ENCODE results near the gene TMCO2.

The TMCO2 gene

GRCh38 chr1:40257688-40258444 is 10.1 kb downstream of the TMCO2 start, which contains the start of gene ZMPSTE24:
Gene ZMPSTE24 (plus strand): TSS chr1:40258236. CDS start chr1:40258272, 36 bp downstream.
- DNase-seq (ENCODE audit: low spot score): peak; percentile 98

DNA sequence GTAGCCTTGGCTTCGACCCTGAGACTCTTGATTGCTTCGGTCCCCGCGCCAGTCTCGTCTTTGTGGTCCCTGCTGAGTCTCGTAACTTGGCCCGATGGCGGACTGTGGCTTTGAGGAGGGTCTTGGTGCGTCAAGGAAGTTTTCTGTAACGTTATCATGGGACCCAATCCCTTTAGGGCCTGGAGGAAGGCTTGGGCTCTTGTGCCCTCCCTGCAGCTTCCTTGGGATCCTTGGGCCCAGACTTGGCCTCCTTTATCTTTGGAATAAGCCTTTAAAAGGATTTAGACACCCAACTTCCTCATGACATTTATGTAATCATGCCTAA is 10.7 kb downstream of the TMCO2 start:
- DNase-seq (ENCODE audit: low spot score): no peak

- no peak for DNase-seq (ENCODE audit: low spot score)
Observed at GRCh38 chr1:40264354-40264781, 16.6 kb downstream of the TMCO2 start.

DNA sequence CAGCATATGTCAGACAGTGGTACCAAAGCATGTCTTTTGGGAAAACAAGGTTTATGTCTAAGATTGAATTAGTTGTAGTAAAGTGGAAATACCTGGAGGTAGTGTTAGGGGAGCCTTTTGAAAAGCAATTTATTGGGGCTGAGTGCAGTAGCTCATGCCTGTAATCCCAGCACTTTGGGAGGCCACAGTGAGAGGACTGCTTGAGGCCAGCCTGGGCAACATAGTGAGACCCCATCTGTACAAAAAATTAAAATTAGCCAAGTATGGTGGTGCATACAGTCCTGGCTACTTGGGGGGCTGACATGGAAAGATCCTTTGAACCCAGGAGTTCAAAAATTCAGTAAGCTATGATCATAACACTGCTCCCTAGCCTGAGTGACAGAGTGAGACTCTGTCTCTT is 17.6 kb downstream of the TMCO2 start:
- no peak for DNase-seq (ENCODE audit: low spot score)

DNA sequence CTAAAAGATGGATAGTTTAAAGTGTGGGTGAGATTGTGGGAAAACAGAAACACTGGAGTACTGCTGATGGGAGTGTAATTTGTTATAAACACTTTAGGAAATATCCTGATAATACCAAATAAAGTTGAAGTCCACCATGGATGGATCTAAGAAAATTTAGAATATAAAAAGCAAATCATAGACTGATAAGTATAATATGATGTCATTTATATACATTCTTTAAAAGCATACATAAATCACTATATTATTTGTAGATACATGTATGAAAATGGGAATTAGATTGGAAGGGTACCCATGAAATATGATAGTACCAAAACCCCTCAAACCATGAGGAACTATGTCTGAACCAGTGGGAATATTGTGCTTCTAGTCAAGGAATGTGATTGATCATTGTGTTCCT is 18.2 kb downstream of the TMCO2 start:
- no peak for DNase-seq (ENCODE audit: low spot score)

DNA sequence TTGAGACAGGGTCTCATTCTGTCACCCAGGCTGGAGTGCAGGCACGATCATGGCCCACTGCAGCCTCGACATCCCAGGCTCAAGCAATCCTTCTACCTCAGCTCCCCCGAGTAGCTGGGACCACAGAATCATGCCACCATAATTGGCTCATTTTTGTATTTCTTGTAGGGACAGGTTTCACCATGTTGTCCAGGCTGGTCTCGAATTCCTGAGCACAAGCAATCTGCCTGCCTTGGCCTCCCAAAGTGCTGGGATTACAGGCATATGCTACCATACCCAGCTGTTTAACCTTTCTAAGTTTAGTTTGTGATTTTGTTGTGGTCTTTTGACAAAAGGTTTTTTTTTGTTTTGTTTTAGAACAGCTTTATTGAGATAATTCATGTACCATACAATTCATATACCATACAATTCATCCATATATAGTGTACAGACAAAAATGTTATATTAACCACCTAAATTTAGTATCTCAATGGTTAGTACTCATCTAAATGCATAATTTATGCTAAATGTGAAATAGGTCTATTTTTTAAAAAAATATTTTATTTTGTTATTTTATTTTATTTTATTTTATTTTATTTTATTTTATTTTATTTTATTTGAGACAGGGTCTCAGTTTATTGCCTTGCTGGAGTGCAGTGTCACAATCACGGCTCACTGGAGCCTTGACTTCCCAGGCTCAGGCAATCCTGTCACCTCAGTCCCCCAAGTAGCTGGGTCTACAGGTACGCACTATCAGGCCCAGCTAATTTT is 19.2 kb downstream of the TMCO2 start:
- no peak for DNase-seq (ENCODE audit: low spot score)

DNA sequence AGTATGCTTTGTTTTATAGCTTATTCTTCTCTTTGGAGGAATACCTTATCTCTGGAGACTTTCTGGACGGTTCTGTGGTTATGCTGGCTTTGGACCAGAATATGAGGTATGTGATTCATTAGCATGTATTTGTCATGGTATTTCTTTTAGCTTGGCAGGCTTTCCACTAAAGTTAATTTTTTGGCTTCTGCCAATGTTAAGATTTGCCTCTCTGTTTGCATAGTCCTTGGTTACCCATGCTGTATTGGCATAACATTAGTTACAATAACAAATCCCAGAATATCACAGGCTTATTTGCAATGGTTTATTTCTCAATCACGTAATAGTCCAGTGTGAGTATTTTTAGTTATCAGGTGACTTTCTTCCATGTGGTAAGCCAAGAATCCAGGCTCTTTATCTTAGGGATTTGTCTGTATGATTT is 20.0 kb downstream of the TMCO2 start:
- DNase-seq (ENCODE audit: low spot score): no peak

- DNase-seq (ENCODE audit: low spot score): no peak
Observed at GRCh38 chr1:40268211-40268610, 20.5 kb downstream of the TMCO2 start.

- DNase-seq (ENCODE audit: low spot score): no peak
Observed at GRCh38 chr1:40270152-40270834, 22.6 kb downstream of the TMCO2 start.

GRCh38 chr1:40272653-40273213 is 25.0 kb downstream of the TMCO2 start:
- no peak for DNase-seq (ENCODE audit: low spot score)

DNA sequence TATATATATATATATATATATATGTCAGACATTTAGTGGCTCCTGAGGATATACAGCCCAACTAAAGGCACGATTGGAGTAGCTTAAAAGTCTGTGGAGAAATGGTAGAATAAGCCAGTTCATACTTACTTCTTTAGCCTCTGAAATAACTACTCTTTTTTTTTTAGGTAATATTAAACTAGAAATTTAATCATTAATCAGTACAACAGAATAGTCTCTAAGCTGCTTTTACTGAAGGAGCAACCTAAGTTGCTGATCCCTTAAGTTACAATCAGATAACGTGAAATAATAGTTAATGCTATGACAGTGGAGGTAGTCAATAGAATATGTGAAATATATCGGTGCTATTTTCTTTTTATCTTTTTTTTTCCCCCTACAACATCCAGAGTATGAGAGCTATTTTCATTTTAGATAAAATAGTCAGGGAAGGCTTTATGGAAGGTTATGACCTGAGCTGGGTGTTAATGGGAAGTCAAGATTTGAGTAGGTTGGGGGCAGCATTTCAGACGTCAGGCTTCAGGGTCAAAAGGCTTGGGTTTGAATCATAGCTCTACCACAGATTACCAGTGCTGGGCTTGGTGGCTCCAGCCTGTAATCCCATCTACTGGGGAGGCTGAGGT is 25.9 kb downstream of the TMCO2 start:
- DNase-seq (ENCODE audit: low spot score): no peak

DNA sequence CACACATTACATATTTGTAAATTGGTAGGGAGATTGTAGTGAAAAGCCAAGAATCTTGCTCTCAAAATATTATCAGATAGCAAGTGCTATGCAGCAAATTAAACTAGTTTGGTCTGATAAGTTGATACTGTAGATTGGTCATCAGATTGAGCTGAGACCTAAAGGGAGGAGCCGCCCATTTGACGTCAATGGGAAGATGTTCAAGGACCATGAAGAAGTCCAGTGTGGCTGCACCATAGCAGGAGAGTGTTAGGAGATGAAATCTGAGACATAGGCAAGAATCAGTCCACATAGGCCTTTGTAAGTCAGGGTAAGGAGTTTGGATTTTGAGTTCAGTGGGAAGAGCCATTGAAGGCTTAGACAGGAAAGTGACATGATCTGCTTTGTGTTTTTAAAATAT is 26.6 kb downstream of the TMCO2 start:
- no peak for DNase-seq (ENCODE audit: low spot score)

GRCh38 chr1:40276122-40276521 is 28.4 kb downstream of the TMCO2 start:
- DNase-seq (ENCODE audit: low spot score): no peak

DNA sequence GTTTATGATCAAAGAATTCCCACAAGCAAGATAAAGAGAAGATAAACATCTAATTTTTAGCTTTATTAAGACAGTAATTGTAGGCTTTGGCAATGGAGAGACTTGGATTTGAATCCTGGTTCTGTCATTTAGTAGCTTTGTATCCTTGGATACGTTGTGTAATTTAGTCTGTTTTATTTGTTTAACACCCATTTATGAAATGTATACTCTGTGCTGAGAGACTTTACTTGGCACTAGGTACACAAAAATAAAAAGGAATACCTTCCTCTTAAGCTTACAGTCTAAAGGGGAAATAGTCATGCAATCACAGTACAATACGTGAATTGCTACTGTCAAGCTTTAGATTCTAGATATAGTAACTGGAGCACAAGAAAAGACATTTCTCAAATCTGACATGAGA is 34.1 kb downstream of the TMCO2 start:
- DNase-seq (ENCODE audit: low spot score): no peak

- no peak for DNase-seq (ENCODE audit: low spot score)
Observed at GRCh38 chr1:40291293-40291692, 43.6 kb downstream of the TMCO2 start.

- DNase-seq (ENCODE audit: low spot score): no peak
Observed at GRCh38 chr1:40299366-40300248, 51.9 kb downstream of the TMCO2 start.

- no peak for DNase-seq (ENCODE audit: low spot score)
Observed at GRCh38 chr1:40300249-40300567, 52.5 kb downstream of the TMCO2 start.

- no peak for DNase-seq (ENCODE audit: low spot score)
Observed at GRCh38 chr1:40300651-40301050, 52.9 kb downstream of the TMCO2 start.

DNA sequence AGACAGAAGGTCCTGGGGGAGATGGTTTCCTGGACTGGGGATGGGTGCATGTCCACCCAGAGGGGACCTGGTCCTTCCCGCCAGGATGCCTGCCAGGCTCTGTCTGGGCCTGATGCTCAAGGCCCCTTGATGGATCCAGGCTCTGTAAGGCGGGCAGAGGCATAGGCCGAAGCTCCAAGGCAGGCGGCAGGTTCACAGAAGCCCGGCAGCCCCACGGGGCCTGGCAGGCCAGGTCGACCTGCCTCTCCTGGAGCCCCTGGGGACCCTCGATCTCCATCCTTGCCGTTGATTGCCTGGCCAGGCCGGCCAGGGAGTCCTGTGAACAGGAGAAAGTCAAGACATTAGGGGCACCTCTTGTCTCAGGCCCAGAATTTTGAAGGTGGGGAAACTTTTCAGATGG is 53.3 kb downstream of the TMCO2 start:
- DNase-seq (ENCODE audit: low spot score): no peak

Measured in cerebellar cortex (tissue), 1 donor.